ENCODE measurements around the gene CEP128.

The CEP128 gene

DNA sequence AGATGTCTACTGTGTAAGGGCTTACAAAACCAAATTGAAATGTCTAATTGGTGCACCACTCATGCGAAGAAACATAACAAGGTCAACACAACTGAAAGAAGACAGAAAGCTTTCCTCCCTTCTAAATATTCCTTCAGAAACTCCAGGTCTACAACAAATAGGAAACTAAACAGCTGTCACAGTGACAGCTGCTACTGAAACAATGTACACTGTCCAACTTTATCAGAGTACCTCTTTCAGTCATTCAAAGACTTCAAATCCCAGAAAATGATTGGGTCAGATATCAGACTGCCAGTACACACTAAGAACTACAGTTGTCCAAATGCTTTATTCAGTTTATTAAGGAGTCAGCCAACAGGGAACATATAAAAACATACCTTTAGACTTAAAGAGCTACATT lies 35.2 kb downstream of the CEP128 start:
- TF ChIP-seq, protein P1, sequence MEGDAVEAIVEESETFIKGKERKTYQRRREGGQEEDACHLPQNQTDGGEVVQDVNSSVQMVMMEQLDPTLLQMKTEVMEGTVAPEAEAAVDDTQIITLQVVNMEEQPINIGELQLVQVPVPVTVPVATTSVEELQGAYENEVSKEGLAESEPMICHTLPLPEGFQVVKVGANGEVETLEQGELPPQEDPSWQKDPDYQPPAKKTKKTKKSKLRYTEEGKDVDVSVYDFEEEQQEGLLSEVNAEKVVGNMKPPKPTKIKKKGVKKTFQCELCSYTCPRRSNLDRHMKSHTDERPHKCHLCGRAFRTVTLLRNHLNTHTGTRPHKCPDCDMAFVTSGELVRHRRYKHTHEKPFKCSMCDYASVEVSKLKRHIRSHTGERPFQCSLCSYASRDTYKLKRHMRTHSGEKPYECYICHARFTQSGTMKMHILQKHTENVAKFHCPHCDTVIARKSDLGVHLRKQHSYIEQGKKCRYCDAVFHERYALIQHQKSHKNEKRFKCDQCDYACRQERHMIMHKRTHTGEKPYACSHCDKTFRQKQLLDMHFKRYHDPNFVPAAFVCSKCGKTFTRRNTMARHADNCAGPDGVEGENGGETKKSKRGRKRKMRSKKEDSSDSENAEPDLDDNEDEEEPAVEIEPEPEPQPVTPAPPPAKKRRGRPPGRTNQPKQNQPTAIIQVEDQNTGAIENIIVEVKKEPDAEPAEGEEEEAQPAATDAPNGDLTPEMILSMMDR (IDR thresholded peaks at IDR 0.05; ENCODE audit: low read depth, low read length): no peak
- H3K36me3 ChIP-seq: no peaks in the 10 kb centered on the region; the same call in 1 of the 2 replicates

DNA sequence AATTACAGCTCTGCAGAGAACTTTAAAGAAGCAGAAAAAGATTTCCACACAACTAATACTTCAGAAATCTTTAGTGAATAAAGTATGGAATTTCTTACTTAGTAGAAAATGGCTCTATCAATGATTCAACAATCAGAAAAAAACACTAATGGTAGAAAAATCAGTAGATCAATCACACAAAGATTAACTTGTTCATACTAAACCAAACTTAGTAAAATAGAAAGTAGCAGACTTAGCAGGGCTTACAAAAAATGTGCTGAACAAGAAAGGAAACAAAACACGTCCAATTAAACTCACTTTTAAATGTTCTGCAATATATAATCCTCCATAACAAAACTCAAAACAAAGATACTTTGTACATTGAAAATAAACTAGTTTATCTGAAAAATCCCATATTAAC lies 38.9 kb downstream of the CEP128 start:
- peaks cover 3% of the 10 kb centered on the region for H3K36me3 ChIP-seq

More for the DNA sequence above, 35.2 kb downstream of the CEP128 start:
- Histone ChIP-seq H3K9me3 (ENCODE audit: severe bottlenecking) (no peaks in the 10 kb centered on the region), H3K4me3 (ENCODE audit: low read depth, low read length) (no peak overlapping the region), H3K27ac (no peak overlapping the region), H3K27me3 (ENCODE audit: insufficient read depth, low read depth, severe bottlenecking) (no peaks in the 10 kb centered on the region)
- no peak for DNase-seq

DNA sequence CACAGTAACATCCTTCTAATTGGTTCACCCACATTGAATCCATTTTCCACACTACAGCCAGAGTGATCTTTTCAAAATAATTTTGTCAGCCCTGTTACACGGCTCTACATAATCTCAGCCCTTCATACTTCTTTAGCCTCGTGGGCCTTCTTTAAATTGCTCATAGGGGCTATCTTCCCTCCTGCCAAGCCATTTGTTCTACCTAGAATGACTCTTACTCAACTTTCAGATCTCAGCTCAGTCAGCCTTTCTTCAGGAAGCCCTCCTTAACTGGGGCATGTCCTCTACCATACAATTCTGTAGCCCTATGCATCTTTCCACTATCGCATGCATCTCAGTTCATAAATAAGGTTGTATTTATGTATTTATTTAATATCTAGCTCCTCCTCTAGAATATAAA lies 39.7 kb downstream of the CEP128 start:
- Histone ChIP-seq H3K27me3 (ENCODE audit: insufficient read depth, low read depth, severe bottlenecking) (no peaks in the 10 kb centered on the region), H3K4me3 (ENCODE audit: low read depth, low read length) (no peak overlapping the region), H3K9me3 (ENCODE audit: severe bottlenecking) (no peaks in the 10 kb centered on the region), H3K27ac (no peak overlapping the region), H3K36me3 (peaks cover 3% of the 10 kb centered on the region)
- DNase-seq: no peak
- TF ChIP-seq, protein P1 (IDR thresholded peaks at IDR 0.05; ENCODE audit: low read depth, low read length): no peak

More for the DNA sequence above, 38.9 kb downstream of the CEP128 start:
- H3K4me3 ChIP-seq (ENCODE audit: low read depth, low read length): no peak overlapping the region
- H3K27me3 ChIP-seq (ENCODE audit: insufficient read depth, low read depth, severe bottlenecking): no peaks in the 10 kb centered on the region
- H3K27ac ChIP-seq: no peak overlapping the region
- no peak for DNase-seq
- H3K9me3 ChIP-seq (ENCODE audit: severe bottlenecking): no peaks in the 10 kb centered on the region
- TF ChIP-seq, protein P1 (IDR thresholded peaks at IDR 0.05; ENCODE audit: low read depth, low read length): no peak

GRCh38 chr14:80901260-80901659 lies 40.3 kb downstream of the CEP128 start:
- Histone ChIP-seq H3K27me3 (ENCODE audit: insufficient read depth, low read depth, severe bottlenecking) (no peaks in the 10 kb centered on the region), H3K36me3 (peaks cover 3% of the 10 kb centered on the region), H3K27ac (no peak overlapping the region), H3K9me3 (ENCODE audit: severe bottlenecking) (no peaks in the 10 kb centered on the region), H3K4me3 (ENCODE audit: low read depth, low read length) (no peak overlapping the region)
- DNase-seq: no peak
- TF ChIP-seq, protein P1 (IDR thresholded peaks at IDR 0.05; ENCODE audit: low read depth, low read length): no peak

- H3K36me3 ChIP-seq: no peaks in the 10 kb centered on the region
- H3K27ac ChIP-seq: no peak overlapping the region
- H3K4me3 ChIP-seq (ENCODE audit: low read depth, low read length): no peak overlapping the region
- no peak for DNase-seq
- TF ChIP-seq, protein P1 (IDR thresholded peaks at IDR 0.05; ENCODE audit: low read depth, low read length): no peak
- H3K9me3 ChIP-seq (ENCODE audit: severe bottlenecking): no peaks in the 10 kb centered on the region
- H3K27me3 ChIP-seq (ENCODE audit: insufficient read depth, low read depth, severe bottlenecking): no peaks in the 10 kb centered on the region
Observed at GRCh38 chr14:80872645-80873044, 68.9 kb downstream of the CEP128 start.

GRCh38 chr14:80868260-80868659 lies 73.3 kb downstream of the CEP128 start:
- H3K27me3 ChIP-seq (ENCODE audit: insufficient read depth, low read depth, severe bottlenecking): no peaks in the 10 kb centered on the region
- TF ChIP-seq, protein P1 (IDR thresholded peaks at IDR 0.05; ENCODE audit: low read depth, low read length): no peak
- H3K4me3 ChIP-seq (ENCODE audit: low read depth, low read length): no peak overlapping the region
- no peaks in the 10 kb centered on the region for H3K36me3 ChIP-seq
- H3K27ac ChIP-seq: no peak overlapping the region
- H3K9me3 ChIP-seq (ENCODE audit: severe bottlenecking): no peaks in the 10 kb centered on the region
- no peak for DNase-seq

Measured in WERI-Rb-1 (cell line).